ENCODE results near the gene NHSL2. TPM values are rescaled to one million over a fixed set of nuclear protein-coding genes. Genes with fewer than 3 reads are reported as not detected.

The NHSL2 gene
- total and polyA plus RNA-seq, 2 experiments from 2014 or later = 4.7 to 9.5 TPM

DNA sequence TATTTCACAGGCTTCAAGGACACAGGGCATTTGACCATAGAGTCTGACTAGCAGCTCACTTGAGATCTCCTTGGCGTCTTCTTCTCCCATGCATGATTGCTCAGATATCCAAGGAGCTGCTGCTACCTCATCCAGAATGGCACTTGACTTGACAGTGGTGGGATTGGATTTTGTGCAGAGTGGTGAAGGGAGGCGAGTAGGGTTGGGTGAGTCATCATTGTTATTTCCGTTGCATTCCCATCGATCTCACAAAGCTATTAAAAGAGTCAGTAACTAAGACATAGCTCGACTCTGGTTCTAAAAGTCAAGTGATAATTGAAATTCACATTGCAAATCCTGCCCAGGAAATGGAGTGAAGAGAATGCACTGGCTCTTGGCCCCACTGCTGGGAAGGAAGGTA is 27.7 kb downstream of the NHSL2 start (continued):
- TF ChIP-seq, protein P1, sequence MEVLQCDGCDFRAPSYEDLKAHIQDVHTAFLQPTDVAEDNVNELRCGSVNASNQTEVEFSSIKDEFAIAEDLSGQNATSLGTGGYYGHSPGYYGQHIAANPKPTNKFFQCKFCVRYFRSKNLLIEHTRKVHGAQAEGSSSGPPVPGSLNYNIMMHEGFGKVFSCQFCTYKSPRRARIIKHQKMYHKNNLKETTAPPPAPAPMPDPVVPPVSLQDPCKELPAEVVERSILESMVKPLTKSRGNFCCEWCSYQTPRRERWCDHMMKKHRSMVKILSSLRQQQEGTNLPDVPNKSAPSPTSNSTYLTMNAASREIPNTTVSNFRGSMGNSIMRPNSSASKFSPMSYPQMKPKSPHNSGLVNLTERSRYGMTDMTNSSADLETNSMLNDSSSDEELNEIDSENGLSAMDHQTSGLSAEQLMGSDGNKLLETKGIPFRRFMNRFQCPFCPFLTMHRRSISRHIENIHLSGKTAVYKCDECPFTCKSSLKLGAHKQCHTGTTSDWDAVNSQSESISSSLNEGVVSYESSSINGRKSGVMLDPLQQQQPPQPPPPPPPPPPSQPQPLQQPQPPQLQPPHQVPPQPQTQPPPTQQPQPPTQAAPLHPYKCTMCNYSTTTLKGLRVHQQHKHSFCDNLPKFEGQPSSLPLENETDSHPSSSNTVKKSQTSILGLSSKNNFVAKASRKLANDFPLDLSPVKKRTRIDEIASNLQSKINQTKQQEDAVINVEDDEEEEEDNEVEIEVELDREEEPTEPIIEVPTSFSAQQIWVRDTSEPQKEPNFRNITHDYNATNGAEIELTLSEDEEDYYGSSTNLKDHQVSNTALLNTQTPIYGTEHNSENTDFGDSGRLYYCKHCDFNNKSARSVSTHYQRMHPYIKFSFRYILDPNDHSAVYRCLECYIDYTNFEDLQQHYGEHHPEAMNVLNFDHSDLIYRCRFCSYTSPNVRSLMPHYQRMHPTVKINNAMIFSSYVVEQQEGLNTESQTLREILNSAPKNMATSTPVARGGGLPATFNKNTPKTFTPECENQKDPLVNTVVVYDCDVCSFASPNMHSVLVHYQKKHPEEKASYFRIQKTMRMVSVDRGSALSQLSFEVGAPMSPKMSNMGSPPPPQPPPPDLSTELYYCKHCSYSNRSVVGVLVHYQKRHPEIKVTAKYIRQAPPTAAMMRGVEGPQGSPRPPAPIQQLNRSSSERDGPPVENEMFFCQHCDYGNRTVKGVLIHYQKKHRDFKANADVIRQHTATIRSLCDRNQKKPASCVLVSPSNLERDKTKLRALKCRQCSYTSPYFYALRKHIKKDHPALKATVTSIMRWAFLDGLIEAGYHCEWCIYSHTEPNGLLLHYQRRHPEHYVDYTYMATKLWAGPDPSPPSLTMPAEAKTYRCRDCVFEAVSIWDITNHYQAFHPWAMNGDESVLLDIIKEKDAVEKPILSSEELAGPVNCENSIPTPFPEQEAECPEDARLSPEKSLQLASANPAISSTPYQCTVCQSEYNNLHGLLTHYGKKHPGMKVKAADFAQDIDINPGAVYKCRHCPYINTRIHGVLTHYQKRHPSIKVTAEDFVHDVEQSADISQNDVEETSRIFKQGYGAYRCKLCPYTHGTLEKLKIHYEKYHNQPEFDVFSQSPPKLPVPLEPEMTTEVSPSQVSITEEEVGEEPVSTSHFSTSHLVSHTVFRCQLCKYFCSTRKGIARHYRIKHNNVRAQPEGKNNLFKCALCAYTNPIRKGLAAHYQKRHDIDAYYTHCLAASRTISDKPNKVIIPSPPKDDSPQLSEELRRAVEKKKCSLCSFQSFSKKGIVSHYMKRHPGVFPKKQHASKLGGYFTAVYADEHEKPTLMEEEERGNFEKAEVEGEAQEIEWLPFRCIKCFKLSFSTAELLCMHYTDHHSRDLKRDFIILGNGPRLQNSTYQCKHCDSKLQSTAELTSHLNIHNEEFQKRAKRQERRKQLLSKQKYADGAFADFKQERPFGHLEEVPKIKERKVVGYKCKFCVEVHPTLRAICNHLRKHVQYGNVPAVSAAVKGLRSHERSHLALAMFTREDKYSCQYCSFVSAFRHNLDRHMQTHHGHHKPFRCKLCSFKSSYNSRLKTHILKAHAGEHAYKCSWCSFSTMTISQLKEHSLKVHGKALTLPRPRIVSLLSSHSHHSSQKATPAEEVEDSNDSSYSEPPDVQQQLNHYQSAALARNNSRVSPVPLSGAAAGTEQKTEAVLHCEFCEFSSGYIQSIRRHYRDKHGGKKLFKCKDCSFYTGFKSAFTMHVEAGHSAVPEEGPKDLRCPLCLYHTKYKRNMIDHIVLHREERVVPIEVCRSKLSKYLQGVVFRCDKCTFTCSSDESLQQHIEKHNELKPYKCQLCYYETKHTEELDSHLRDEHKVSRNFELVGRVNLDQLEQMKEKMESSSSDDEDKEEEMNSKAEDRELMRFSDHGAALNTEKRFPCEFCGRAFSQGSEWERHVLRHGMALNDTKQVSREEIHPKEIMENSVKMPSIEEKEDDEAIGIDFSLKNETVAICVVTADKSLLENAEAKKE (CRISPR knock-in tag; IDR thresholded peaks at IDR 0.05) = no peak
- no peak for TF ChIP-seq EZH2 (IDR thresholded peaks at IDR 0.05; ENCODE audit: low read depth, unreplicated experiment)
- no peak for TF ChIP-seq CREB1 (CRISPR knock-in tag; IDR thresholded peaks at IDR 0.05; ENCODE audit: low read depth)
- TF ChIP-seq ZNF331 (CRISPR knock-in tag; IDR thresholded peaks at IDR 0.05; ENCODE audit: low read depth) = no peak
- no peak for TF ChIP-seq ZNF114 (CRISPR knock-in tag; IDR thresholded peaks at IDR 0.05)

DNA sequence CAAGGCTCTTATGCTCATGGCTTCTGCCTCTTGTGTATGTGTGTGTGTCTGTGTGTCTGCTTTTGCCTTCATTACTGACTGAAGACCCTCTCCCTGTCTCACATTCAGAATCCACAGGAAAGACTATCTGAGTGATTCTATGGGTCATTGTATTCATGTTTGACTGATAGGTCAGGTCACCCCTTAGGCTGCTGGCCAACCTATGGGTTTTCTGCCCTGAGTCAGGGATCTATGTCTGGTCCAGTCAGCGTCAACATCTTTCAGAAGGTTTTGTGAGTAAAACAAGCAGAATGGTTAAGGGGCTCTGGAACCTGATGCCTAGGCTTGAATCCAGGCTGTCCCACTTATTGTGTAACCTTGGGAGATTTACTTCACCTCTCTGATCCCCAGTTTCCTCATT is 30.5 kb downstream of the NHSL2 start:
- Histone ChIP-seq H3K36me3 (ENCODE audit: insufficient read depth) (no peaks in the 10 kb centered on the region), H3K27ac (ENCODE audit: low read depth) (no peak overlapping the region), H3K4me2 (no peak overlapping the region), H3K4me3 (no peak overlapping the region), H3K27me3 (ENCODE audit: insufficient read depth) (no peaks in the 10 kb centered on the region), H2AFZ (no peak overlapping the region), H3F3A (replicated peaks; ENCODE audit: low read depth) (no peaks in the 10 kb centered on the region), H3K4me1 (ENCODE audit: insufficient read depth) (peaks cover 7% of the 10 kb centered on the region; the same call in 1 of the 2 replicates), H3K79me2 (replicated peaks; ENCODE audit: insufficient read depth) (peaks cover 25% of the 10 kb centered on the region), H3K9me2 (ENCODE audit: insufficient read depth) (no peaks in the 10 kb centered on the region), H4K20me1 (replicated peaks; ENCODE audit: insufficient read depth) (no peaks in the 10 kb centered on the region)
- no peaks in the 10 kb centered on the region for H3K9me3 Mint-ChIP-seq
- H3K27me3 Mint-ChIP-seq (ENCODE audit: insufficient read depth, low read depth, poor library complexity) = peaks cover 4% of the 10 kb centered on the region
- DNase-seq (ENCODE audit: low spot score) = no peak
- H3K4me1 Mint-ChIP-seq = peaks cover 33% of the 10 kb centered on the region
- H3K4me3 Mint-ChIP-seq = no peak overlapping the region
- TF ChIP-seq EZH2 (IDR thresholded peaks at IDR 0.05; ENCODE audit: low read depth, unreplicated experiment) (no peak), ZNF114 (CRISPR knock-in tag; IDR thresholded peaks at IDR 0.05) (no peak), CREB1 (CRISPR knock-in tag; IDR thresholded peaks at IDR 0.05; ENCODE audit: low read depth) (no peak), STAT1 (IDR thresholded peaks at IDR 0.05; ENCODE audit: unreplicated experiment) (no peak), JUNB (IDR thresholded peaks at IDR 0.05; ENCODE audit: unreplicated experiment) (no peak), EZH2phosphoT487 (IDR thresholded peaks at IDR 0.05; ENCODE audit: unreplicated experiment) (no peak), POLR2AphosphoS5 (IDR thresholded peaks at IDR 0.05; ENCODE audit: low read depth) (no peak)
- TF ChIP-seq, protein P2, sequence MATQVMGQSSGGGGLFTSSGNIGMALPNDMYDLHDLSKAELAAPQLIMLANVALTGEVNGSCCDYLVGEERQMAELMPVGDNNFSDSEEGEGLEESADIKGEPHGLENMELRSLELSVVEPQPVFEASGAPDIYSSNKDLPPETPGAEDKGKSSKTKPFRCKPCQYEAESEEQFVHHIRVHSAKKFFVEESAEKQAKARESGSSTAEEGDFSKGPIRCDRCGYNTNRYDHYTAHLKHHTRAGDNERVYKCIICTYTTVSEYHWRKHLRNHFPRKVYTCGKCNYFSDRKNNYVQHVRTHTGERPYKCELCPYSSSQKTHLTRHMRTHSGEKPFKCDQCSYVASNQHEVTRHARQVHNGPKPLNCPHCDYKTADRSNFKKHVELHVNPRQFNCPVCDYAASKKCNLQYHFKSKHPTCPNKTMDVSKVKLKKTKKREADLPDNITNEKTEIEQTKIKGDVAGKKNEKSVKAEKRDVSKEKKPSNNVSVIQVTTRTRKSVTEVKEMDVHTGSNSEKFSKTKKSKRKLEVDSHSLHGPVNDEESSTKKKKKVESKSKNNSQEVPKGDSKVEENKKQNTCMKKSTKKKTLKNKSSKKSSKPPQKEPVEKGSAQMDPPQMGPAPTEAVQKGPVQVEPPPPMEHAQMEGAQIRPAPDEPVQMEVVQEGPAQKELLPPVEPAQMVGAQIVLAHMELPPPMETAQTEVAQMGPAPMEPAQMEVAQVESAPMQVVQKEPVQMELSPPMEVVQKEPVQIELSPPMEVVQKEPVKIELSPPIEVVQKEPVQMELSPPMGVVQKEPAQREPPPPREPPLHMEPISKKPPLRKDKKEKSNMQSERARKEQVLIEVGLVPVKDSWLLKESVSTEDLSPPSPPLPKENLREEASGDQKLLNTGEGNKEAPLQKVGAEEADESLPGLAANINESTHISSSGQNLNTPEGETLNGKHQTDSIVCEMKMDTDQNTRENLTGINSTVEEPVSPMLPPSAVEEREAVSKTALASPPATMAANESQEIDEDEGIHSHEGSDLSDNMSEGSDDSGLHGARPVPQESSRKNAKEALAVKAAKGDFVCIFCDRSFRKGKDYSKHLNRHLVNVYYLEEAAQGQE (IDR thresholded peaks at IDR 0.05; ENCODE audit: unreplicated experiment) = no peak
- TF ChIP-seq, protein P3, sequence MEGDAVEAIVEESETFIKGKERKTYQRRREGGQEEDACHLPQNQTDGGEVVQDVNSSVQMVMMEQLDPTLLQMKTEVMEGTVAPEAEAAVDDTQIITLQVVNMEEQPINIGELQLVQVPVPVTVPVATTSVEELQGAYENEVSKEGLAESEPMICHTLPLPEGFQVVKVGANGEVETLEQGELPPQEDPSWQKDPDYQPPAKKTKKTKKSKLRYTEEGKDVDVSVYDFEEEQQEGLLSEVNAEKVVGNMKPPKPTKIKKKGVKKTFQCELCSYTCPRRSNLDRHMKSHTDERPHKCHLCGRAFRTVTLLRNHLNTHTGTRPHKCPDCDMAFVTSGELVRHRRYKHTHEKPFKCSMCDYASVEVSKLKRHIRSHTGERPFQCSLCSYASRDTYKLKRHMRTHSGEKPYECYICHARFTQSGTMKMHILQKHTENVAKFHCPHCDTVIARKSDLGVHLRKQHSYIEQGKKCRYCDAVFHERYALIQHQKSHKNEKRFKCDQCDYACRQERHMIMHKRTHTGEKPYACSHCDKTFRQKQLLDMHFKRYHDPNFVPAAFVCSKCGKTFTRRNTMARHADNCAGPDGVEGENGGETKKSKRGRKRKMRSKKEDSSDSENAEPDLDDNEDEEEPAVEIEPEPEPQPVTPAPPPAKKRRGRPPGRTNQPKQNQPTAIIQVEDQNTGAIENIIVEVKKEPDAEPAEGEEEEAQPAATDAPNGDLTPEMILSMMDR (conservative IDR thresholded peaks at IDR 0.05; ENCODE audit: low read depth in 2 of 2) = no peak
- TF ChIP-seq, protein P4, sequence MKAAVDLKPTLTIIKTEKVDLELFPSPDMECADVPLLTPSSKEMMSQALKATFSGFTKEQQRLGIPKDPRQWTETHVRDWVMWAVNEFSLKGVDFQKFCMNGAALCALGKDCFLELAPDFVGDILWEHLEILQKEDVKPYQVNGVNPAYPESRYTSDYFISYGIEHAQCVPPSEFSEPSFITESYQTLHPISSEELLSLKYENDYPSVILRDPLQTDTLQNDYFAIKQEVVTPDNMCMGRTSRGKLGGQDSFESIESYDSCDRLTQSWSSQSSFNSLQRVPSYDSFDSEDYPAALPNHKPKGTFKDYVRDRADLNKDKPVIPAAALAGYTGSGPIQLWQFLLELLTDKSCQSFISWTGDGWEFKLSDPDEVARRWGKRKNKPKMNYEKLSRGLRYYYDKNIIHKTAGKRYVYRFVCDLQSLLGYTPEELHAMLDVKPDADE (IDR thresholded peaks at IDR 0.05) = no peak
- no peak for ATAC-seq
- no peaks in the 10 kb centered on the region for H3K36me3 Mint-ChIP-seq (ENCODE audit: low read depth)
- H3K27ac Mint-ChIP-seq = no peak overlapping the region

Measured in GM23338 (cell line).